BJ (cell line): ENCODE measurements around the gene SLC43A3. TPM values are rescaled to one million over a fixed set of nuclear protein-coding genes. Genes with fewer than 3 reads are reported as not detected.

Experiments used
- CTCF ChIA-PET: fragments of 350-600 bp; formaldehyde crosslinking; extraction: SDS; loops from one replicate; lab custom pipeline; 2021; ENCODE audit warnings: antibody characterized with exemption, inconsistent platforms; lab: Yijun Ruan, JAX
- POLR2A ChIA-PET: fragments of 300-600 bp; sonication (Branson Sonifier 250); formaldehyde crosslinking; extraction: SDS; loops from one replicate; lab custom pipeline; 2021; ENCODE audit warnings: antibody characterized with exemption; lab: Charles Lee
- DNase-seq: peaks from one replicate; pipeline ENCODE4 v3.0.0-alpha.2; 2011; ENCODE audit warnings: low read depth
- H3K27me3 ChIP-seq: 2 replicates; pipeline ENCODE4 v1.6.0; 2011; ENCODE audit warnings: low read length; ENCODE audit not compliant: control insufficient read depth, insufficient read depth
- H3K36me3 ChIP-seq: 2 replicates; pipeline ENCODE4 v1.5.1; 2011; ENCODE audit warnings: low read length; ENCODE audit not compliant: control insufficient read depth, insufficient read depth
- H3K4me3 ChIP-seq: 2 replicates; pipeline ENCODE4 v1.5.1; 2011; ENCODE audit warnings: low read depth, mild to moderate bottlenecking, control low read depth, low read length
- CTCF ChIP-seq: IDR thresholded peaks from 2 replicates; pipeline ENCODE4 v1.5.1; 2011; ENCODE audit warnings: low read depth, mild to moderate bottlenecking, control low read depth, inconsistent platforms, low read length, moderate library complexity; ENCODE audit not compliant: insufficient read depth
- polyA plus RNA-seq: library from polyadenylated mRNA; depleted of rRNA; stranded (reverse); fragments of >200 nt; gene quantifications from 2 replicates; pipeline ENCODE4 v1.2.3, GENCODE V29; 2011

The SLC43A3 gene
- polyA plus RNA-seq, 1 experiment = 26.7 TPM

DNA sequence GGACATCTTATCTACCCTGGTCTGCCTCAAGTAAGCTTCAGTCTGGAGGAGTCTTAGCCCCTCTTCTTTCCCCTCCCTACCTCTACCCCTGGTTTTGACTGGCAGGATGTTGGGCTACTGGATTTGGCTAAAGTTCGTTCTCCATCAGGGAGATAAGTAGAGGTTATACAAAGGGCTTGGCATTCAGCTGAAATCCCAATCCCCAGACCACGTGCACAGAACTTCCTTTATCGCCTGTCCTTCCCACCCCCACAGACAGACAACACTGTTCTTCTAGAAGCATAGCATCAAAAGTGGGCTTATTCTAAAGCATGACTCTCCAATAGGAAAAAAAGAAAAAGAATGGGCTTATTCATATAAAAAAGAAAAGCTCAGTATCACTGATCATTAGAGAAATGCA, 53.8 kb downstream of the SLC43A3 start:
- Histone ChIP-seq H3K4me3 (no peak overlapping the region), H3K36me3 (no peaks in the 10 kb centered on the region), H3K27me3 (peaks cover 2% of the 10 kb centered on the region; the same call in 1 of the 2 replicates)
- POLR2A ChIA-PET = no interaction called here
- no peak for TF ChIP-seq CTCF
- CTCF ChIA-PET = interaction anchor here (1.2 to 1.8 kb wide), 2 partner anchors 11 to 27 kb away, joined by 3 to 5 read pairs; no protein-coding TSS in a partner anchor
- DNase-seq = no peak

DNA sequence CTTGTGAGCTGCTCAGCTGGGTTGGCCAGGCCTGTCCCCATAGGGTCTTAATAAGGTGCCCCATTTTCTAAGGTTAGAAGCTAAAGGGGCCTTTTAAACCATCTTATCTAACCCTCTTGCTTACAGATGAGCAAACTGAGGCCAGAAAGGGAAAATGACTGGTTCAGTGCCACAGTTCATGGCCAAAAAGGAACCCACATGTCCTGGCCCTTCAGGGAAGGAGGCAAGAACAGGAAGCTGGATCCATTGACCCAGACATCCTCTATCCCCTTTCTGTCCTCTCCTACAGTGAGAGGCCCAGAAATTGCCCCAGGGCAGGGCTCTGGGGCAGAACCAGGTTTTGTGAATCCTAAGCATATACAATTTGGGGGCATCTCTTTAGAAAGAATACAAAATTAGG, 56.0 kb downstream of the SLC43A3 start:
- Histone ChIP-seq H3K27me3 (no peaks in the 10 kb centered on the region), H3K36me3 (no peaks in the 10 kb centered on the region), H3K4me3 (no peak overlapping the region)
- no peak for TF ChIP-seq CTCF
- ChIA-PET POLR2A (no interaction called here), CTCF (interaction anchor here (1.0 to 2.0 kb wide), 3 partner anchors 9 to 21 kb away, joined by 3 to 7 read pairs (median 3); no protein-coding TSS in a partner anchor)
- no peak for DNase-seq

DNA sequence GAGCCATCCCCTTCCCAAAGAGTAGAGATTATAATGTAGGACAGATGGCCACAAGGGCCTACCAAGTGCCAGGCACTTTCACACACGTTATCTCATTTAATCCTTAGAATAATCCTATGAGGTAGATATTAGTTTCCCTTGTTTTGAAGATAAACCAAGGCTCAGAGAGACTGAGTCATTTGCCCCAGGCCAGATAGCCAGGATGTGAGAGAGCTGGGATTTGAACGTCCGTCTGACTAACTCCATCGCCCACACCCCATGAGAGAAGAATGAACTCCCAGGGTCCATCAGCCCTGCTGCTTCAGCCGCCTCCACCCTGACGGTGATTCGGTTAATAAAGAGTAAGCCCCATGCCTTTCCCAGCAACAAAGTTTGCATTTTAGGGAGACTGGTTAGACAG, 56.7 kb downstream of the SLC43A3 start:
- peak; percentile 32 for DNase-seq
- Histone ChIP-seq H3K36me3 (no peaks in the 10 kb centered on the region), H3K4me3 (no peak overlapping the region), H3K27me3 (no peaks in the 10 kb centered on the region)
- CTCF ChIA-PET = interaction anchor here (1.0 to 2.0 kb wide), 3 partner anchors 9 to 21 kb away, joined by 3 to 7 read pairs (median 3); no protein-coding TSS in a partner anchor
- TF ChIP-seq CTCF = no peak
- POLR2A ChIA-PET = no interaction called here

DNA sequence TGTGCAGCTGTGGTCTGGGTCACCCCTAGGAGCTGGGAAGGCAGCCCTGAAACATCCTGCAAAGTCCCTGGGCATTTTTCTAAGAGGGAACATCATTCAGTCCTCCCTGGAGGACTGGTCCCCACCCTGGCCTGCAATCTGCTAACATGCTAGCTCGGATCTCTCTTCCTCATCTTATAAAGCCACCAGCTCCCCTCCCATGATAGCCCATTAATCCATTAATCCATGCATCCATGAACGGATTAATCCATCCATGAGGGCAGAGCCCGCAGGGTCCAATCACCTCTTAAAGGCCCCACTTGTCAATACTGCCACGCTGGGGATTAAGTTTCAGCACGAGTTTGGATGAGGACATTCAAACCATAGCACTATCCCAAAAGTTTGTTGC, 58.1 kb downstream of the SLC43A3 start:
- CTCF ChIA-PET = interaction anchor here (1.1 kb wide), 1 partner anchor 18 kb away, joined by 4 read pairs; no protein-coding TSS in a partner anchor
- no peak for TF ChIP-seq CTCF
- POLR2A ChIA-PET = no interaction called here
- DNase-seq = no peak
- H3K4me3 ChIP-seq = no peak overlapping the region
- H3K36me3 ChIP-seq = no peaks in the 10 kb centered on the region
- H3K27me3 ChIP-seq = no peaks in the 10 kb centered on the region; the same call in none of the 2 replicates

- no peaks in the 10 kb centered on the region for H3K36me3 ChIP-seq
- TF ChIP-seq CTCF = no peak
- no peak for DNase-seq
- no peak overlapping the region for H3K4me3 ChIP-seq
- CTCF ChIA-PET = interaction anchor here (1.1 kb wide), 1 partner anchor 17 kb away, joined by 4 read pairs; no protein-coding TSS in a partner anchor
- POLR2A ChIA-PET = no interaction called here
- no peaks in the 10 kb centered on the region; the same call in none of the 2 replicates for H3K27me3 ChIP-seq
Measured at GRCh38 chr11:57368106-57368844, 58.6 kb downstream of the SLC43A3 start.
